Liver (tissue), 9 donors: Measurements from ENCODE around the gene RASIP1. TPM values are rescaled to one million over a fixed set of nuclear protein-coding genes. Genes with fewer than 3 reads are reported as not detected.

Experiments used
- DNase-seq: peaks from one replicate; pipeline ENCODE4 v3.0.0-alpha.2; 2017; ENCODE audit warnings: low spot score
- H3K27ac ChIP-seq, 2 donors: one replicate each; pipeline ENCODE4 v1.7.0; 2013; ENCODE audit warnings: inconsistent platforms in 2 of 2, low read length in 2 of 2, control low read depth in 1 of 2, low read depth in 1 of 2, mild to moderate bottlenecking in 1 of 2
- H3K27me3 ChIP-seq, 4 donors: one replicate each; pipeline versions ENCODE4 v1.6.1 to v1.7.0; 2013; ENCODE audit warnings: low read length in 3 of 4, inconsistent platforms in 1 of 4, mild to moderate bottlenecking in 1 of 4, moderate library complexity in 1 of 4; ENCODE audit not compliant: control insufficient read depth in 4 of 4, insufficient read depth in 4 of 4
- H3K36me3 ChIP-seq, 4 donors: one replicate each; pipeline versions ENCODE4 v1.6.1 to v1.7.0; 2013; ENCODE audit warnings: low read length in 3 of 4, mild to moderate bottlenecking in 3 of 4, low read depth in 1 of 4, moderate library complexity in 1 of 4; ENCODE audit not compliant: control insufficient read depth in 4 of 4, insufficient read depth in 3 of 4
- H3K4me1 ChIP-seq, 4 donors: one replicate each; pipeline versions ENCODE4 v1.6.1 to v1.7.0; 2013; ENCODE audit warnings: low read length in 3 of 4, mild to moderate bottlenecking in 3 of 4, moderate library complexity in 1 of 4; ENCODE audit not compliant: control insufficient read depth in 4 of 4, insufficient read depth in 4 of 4
- H3K4me3 ChIP-seq, 3 donors: one replicate each; pipeline versions ENCODE4 v1.6.1 to v1.7.0; 2013; ENCODE audit warnings: low read length in 3 of 3, control low read depth in 1 of 3, low read depth in 1 of 3, mild to moderate bottlenecking in 1 of 3
- H3K9ac ChIP-seq, 2 donors: one replicate each; pipeline ENCODE4 v1.7.0; 2013; ENCODE audit warnings: low read length in 2 of 2, mild to moderate bottlenecking in 2 of 2, moderate library complexity in 2 of 2, control low read depth in 1 of 2, low read depth in 1 of 2
- H3K9me3 ChIP-seq, 4 donors: one replicate each; pipeline versions ENCODE4 v1.6.1 to v1.7.0; 2013; ENCODE audit warnings: low read length in 3 of 4; ENCODE audit not compliant: control insufficient read depth in 4 of 4
- EGR1 ChIP-seq, 2 donors: IDR thresholded peaks; 2 replicates each; pipeline ENCODE4 v1.6.1; 2016 to 2018; ENCODE audit warnings: antibody characterized with exemption in 2 of 2, low read depth in 2 of 2
- FOXA1 ChIP-seq: IDR thresholded peaks from 2 replicates; pipeline ENCODE4 v1.6.1; 2016; ENCODE audit warnings: antibody characterized with exemption
- FOXA2 ChIP-seq: IDR thresholded peaks from 2 replicates; pipeline ENCODE4 v1.6.1; 2016; ENCODE audit warnings: antibody characterized with exemption
- GABPA ChIP-seq, 2 donors: IDR thresholded peaks in 1 of 2; conservative IDR thresholded peaks in 1 of 2; 2 replicates each; pipeline ENCODE4 v1.6.1; 2016; ENCODE audit warnings: antibody characterized with exemption in 2 of 2, mild to moderate bottlenecking in 1 of 2, moderate library complexity in 1 of 2
- HNF4A ChIP-seq, 2 donors: conservative IDR thresholded peaks; 2 replicates each; pipeline ENCODE4 v1.6.1; 2016; ENCODE audit warnings: antibody characterized with exemption in 2 of 2, mild to moderate bottlenecking in 2 of 2
- HNF4G ChIP-seq: IDR thresholded peaks from 2 replicates; pipeline ENCODE4 v1.6.1; 2016; ENCODE audit warnings: antibody characterized with exemption
- JUND ChIP-seq, 2 donors: IDR thresholded peaks; 2 replicates each; pipeline ENCODE4 v1.6.1; 2016; ENCODE audit warnings: antibody characterized with exemption in 2 of 2
- NR2F2 ChIP-seq: IDR thresholded peaks from 2 replicates; pipeline ENCODE4 v1.6.1; 2016; ENCODE audit warnings: antibody characterized with exemption
- RAD21 ChIP-seq, 2 donors: IDR thresholded peaks; 2 replicates each; pipeline ENCODE4 v1.6.1; 2016; ENCODE audit warnings: antibody characterized with exemption in 2 of 2, mild to moderate bottlenecking in 2 of 2
- RXRA ChIP-seq, 2 donors: IDR thresholded peaks; 2 replicates each; pipeline ENCODE4 v1.6.1; 2017 to 2018; ENCODE audit warnings: antibody characterized with exemption in 2 of 2, mild to moderate bottlenecking in 1 of 2
- SP1 ChIP-seq: IDR thresholded peaks from 2 replicates; pipeline ENCODE4 v1.6.1; 2018; ENCODE audit warnings: antibody characterized with exemption, mild to moderate bottlenecking
- TAF1 ChIP-seq: conservative IDR thresholded peaks from 2 replicates; pipeline ENCODE4 v1.6.1; 2016; ENCODE audit warnings: antibody characterized with exemption, mild to moderate bottlenecking
- YY1 ChIP-seq: IDR thresholded peaks from 2 replicates; pipeline ENCODE4 v1.6.1; 2016; ENCODE audit warnings: antibody characterized with exemption, mild to moderate bottlenecking
- WGBS: extraction: QIAGEN DNeasy Blood & Tissue Kit; methylation state at CpG from one replicate; pipeline ENCODE4 v1.1.7; 2013; 5-methylcytosine and 5-hydroxymethylcytosine counted together
- polyA plus RNA-seq, 2 donors: library from polyadenylated mRNA; stranded (reverse) in 1 of 2; unstranded in 1 of 2; fragments of 200-250 nt in 1 of 2; fragments of >200 nt in 1 of 2; fragmentation: Nextera tagmentation in 1 of 2; extraction: Ambion mirVana in 1 of 2; gene quantifications; one replicate each; pipeline versions ENCODE4 v1.2.1 to v1.2.3, GENCODE V29; 2013 to 2015
- total RNA-seq, 2 donors: library from RNA; depleted of rRNA; stranded (reverse); fragments of >200 nt; gene quantifications; one replicate each; pipeline ENCODE4 v1.2.3, GENCODE V29; 2014
- TF ChIP-seq, protein P1 (sequence below): IDR thresholded peaks from 2 replicates; pipeline ENCODE4 v1.6.1; 2016; ENCODE audit warnings: antibody characterized with exemption
- TF ChIP-seq, protein P2 (sequence below): IDR thresholded peaks from 2 replicates; pipeline ENCODE4 v1.6.1; 2016; ENCODE audit warnings: antibody characterized with exemption
- TF ChIP-seq, protein P3 (sequence below): IDR thresholded peaks from 2 replicates; pipeline ENCODE4 v1.6.1; 2016; ENCODE audit warnings: antibody characterized with exemption, mild to moderate bottlenecking
- TF ChIP-seq, protein P4 (sequence below): fragments of 150-350 bp; IDR thresholded peaks from 2 replicates; pipeline ENCODE4 v1.5.1; 2017; ENCODE audit warnings: improper control_type of control experiment, low read depth, low read length; ENCODE audit not compliant: missing input control
- TF ChIP-seq, protein P5 (sequence below): IDR thresholded peaks from 2 replicates; pipeline ENCODE4 v1.6.1; 2016; ENCODE audit warnings: antibody characterized with exemption
- donor health status: healthy.
- donor health status: healthy.
- donor health status: healthy.
- donor health status: healthy.
- donor health status: healthy.

RASIP1 gene
- total and polyA plus RNA-seq, 4 donors, result 1.8 to 5.4 (median 4.5) TPM

DNA sequence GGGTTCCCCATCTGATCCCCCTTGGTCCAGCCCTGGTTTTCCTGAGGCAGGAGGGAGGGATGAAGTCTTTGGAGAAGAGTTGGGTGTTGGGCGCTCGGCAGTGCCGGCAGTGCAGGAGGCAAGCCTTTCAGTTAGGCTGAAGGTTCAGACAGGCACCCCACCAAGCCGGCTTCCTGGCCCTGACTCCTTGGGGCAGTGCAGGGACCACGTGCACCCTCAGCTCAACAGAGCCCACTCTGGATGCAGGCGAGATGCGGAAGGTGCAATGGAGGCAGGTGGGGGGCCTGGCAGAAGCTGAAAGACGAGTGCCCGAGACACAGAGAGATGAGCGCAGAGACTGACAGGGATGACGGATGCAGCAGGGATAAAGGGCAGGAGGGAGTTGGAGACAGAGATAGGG is 31.9 kb downstream of the RASIP1 start (continued):
- TF ChIP-seq TAF1 (no peak), GABPA (IDR thresholded peaks at IDR 0.05 in 1 of 2, conservative IDR thresholded peaks at IDR 0.05 in 1 of 2) (no peak)
- TF ChIP-seq, protein P1, sequence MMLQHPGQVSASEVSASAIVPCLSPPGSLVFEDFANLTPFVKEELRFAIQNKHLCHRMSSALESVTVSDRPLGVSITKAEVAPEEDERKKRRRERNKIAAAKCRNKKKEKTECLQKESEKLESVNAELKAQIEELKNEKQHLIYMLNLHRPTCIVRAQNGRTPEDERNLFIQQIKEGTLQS, result no peak

DNA sequence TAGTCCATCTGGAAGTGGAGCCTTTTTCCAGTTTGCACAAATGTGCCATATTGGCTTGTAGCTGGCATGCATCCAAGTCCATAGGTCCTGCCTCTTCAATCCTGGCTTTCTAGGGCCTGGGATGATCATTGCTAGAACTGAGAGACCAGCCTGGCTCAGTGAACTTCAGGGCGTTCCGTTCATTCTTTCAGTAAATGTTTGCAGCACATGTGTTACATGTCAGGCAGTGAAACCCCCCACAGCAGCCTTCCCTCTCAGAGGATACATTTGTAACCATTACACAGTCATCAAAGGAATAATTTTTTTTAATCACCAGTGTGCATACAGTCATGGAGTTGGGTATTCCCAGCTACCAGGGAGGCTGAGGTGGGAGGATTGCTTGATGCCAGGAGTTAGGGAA is 35.0 kb downstream of the RASIP1 start:
- no peaks in the 10 kb centered on the region for H3K27me3 ChIP-seq
- H3K27ac ChIP-seq, result no peak overlapping the region
- no peaks in the 10 kb centered on the region for H3K9me3 ChIP-seq
- 91% methylated on average over 2 of the region's 2 CpGs for WGBS
- no peaks in the 10 kb centered on the region for H3K36me3 ChIP-seq
- H3K4me1 ChIP-seq, result no peaks in the 10 kb centered on the region
- DNase-seq, result no peak
- H3K4me3 ChIP-seq, result no peak overlapping the region
- no peak overlapping the region for H3K9ac ChIP-seq
- TF ChIP-seq JUND (IDR thresholded peaks at IDR 0.05) (no peak), RXRA (IDR thresholded peaks at IDR 0.05) (no peak), HNF4G (no peak), HNF4A (conservative IDR thresholded peaks at IDR 0.05) (no peak), GABPA (IDR thresholded peaks at IDR 0.05 in 1 of 2, conservative IDR thresholded peaks at IDR 0.05 in 1 of 2) (no peak), YY1 (no peak), FOXA1 (no peak), EGR1 (IDR thresholded peaks at IDR 0.05; ENCODE audit: low read depth in 2 of 2) (no peak), RAD21 (IDR thresholded peaks at IDR 0.05) (no peak), TAF1 (no peak), FOXA2 (no peak), SP1 (no peak), NR2F2 (no peak)
- TF ChIP-seq, protein P1, result no peak
- TF ChIP-seq, protein P2, sequence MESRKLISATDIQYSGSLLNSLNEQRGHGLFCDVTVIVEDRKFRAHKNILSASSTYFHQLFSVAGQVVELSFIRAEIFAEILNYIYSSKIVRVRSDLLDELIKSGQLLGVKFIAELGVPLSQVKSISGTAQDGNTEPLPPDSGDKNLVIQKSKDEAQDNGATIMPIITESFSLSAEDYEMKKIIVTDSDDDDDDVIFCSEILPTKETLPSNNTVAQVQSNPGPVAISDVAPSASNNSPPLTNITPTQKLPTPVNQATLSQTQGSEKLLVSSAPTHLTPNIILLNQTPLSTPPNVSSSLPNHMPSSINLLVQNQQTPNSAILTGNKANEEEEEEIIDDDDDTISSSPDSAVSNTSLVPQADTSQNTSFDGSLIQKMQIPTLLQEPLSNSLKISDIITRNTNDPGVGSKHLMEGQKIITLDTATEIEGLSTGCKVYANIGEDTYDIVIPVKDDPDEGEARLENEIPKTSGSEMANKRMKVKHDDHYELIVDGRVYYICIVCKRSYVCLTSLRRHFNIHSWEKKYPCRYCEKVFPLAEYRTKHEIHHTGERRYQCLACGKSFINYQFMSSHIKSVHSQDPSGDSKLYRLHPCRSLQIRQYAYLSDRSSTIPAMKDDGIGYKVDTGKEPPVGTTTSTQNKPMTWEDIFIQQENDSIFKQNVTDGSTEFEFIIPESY, result no peak
- TF ChIP-seq, protein P3, sequence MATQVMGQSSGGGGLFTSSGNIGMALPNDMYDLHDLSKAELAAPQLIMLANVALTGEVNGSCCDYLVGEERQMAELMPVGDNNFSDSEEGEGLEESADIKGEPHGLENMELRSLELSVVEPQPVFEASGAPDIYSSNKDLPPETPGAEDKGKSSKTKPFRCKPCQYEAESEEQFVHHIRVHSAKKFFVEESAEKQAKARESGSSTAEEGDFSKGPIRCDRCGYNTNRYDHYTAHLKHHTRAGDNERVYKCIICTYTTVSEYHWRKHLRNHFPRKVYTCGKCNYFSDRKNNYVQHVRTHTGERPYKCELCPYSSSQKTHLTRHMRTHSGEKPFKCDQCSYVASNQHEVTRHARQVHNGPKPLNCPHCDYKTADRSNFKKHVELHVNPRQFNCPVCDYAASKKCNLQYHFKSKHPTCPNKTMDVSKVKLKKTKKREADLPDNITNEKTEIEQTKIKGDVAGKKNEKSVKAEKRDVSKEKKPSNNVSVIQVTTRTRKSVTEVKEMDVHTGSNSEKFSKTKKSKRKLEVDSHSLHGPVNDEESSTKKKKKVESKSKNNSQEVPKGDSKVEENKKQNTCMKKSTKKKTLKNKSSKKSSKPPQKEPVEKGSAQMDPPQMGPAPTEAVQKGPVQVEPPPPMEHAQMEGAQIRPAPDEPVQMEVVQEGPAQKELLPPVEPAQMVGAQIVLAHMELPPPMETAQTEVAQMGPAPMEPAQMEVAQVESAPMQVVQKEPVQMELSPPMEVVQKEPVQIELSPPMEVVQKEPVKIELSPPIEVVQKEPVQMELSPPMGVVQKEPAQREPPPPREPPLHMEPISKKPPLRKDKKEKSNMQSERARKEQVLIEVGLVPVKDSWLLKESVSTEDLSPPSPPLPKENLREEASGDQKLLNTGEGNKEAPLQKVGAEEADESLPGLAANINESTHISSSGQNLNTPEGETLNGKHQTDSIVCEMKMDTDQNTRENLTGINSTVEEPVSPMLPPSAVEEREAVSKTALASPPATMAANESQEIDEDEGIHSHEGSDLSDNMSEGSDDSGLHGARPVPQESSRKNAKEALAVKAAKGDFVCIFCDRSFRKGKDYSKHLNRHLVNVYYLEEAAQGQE, result no peak
- TF ChIP-seq, protein P4, sequence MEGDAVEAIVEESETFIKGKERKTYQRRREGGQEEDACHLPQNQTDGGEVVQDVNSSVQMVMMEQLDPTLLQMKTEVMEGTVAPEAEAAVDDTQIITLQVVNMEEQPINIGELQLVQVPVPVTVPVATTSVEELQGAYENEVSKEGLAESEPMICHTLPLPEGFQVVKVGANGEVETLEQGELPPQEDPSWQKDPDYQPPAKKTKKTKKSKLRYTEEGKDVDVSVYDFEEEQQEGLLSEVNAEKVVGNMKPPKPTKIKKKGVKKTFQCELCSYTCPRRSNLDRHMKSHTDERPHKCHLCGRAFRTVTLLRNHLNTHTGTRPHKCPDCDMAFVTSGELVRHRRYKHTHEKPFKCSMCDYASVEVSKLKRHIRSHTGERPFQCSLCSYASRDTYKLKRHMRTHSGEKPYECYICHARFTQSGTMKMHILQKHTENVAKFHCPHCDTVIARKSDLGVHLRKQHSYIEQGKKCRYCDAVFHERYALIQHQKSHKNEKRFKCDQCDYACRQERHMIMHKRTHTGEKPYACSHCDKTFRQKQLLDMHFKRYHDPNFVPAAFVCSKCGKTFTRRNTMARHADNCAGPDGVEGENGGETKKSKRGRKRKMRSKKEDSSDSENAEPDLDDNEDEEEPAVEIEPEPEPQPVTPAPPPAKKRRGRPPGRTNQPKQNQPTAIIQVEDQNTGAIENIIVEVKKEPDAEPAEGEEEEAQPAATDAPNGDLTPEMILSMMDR, result no peak
- TF ChIP-seq, protein P5, sequence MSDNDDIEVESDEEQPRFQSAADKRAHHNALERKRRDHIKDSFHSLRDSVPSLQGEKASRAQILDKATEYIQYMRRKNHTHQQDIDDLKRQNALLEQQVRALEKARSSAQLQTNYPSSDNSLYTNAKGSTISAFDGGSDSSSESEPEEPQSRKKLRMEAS, result no peak
